Measurements from ENCODE around the gene SPNS2.

GRCh38 chr17:4515501-4515900 is 16.8 kb downstream of the SPNS2 start:
- TF ChIP-seq POLR2AphosphoS5 (IDR thresholded peaks at IDR 0.05; ENCODE audit: low read depth) (no peak), CTCF (conservative IDR thresholded peaks at IDR 0.05; ENCODE audit: low read depth in 2 of 2) (no peak), EZH2 (IDR thresholded peaks at IDR 0.05; ENCODE audit: low read depth, unreplicated experiment) (no peak), JUNB (IDR thresholded peaks at IDR 0.05; ENCODE audit: unreplicated experiment) (no peak), CREB1 (CRISPR knock-in tag; IDR thresholded peaks at IDR 0.05; ENCODE audit: low read depth) (no peak)

Measured in GM23338 (cell line).